ENCODE measurements around the gene LMBR1L.
A peak's percentile ranks its signal among the peaks of the same experiment; 100 is the strongest.
"Not testable (repeated sequence)": the region's sequence is repeated elsewhere in the genome, so short reads cannot be mapped to it uniquely, and the experiment has no call there.

LMBR1L gene
- 156 to 205 (median 183) reads per million in 4 donors for total RNA-seq

GRCh38 chr12:49110464-49111155 lies at the start of gene LMBR1L:
Gene LMBR1L, minus strand, starts transcription at chr12:49110847. Its CDS starts 292 bp downstream, at chr12:49110555.
- DNase-seq: peak; percentile 88 to 98 (median 94)

- DNase-seq: no peak
Measured at GRCh38 chr12:49160399-49160798, 49.8 kb upstream of the LMBR1L start.

GRCh38 chr12:49154221-49154620 lies 43.6 kb upstream of the LMBR1L start:
- DNase-seq: no peak

- DNase-seq: no peak
Measured at GRCh38 chr12:49147384-49147783, 36.7 kb upstream of the LMBR1L start.

GRCh38 chr12:49146406-49146805 lies 35.8 kb upstream of the LMBR1L start:
- DNase-seq: no peak

- no peak for DNase-seq
Measured at GRCh38 chr12:49144384-49144783, 33.7 kb upstream of the LMBR1L start.

GRCh38 chr12:49138999-49139398 lies 28.4 kb upstream of the LMBR1L start:
- DNase-seq: no peak

- no peak for DNase-seq
Measured at GRCh38 chr12:49138587-49138986, 27.9 kb upstream of the LMBR1L start.

GRCh38 chr12:49137476-49137875 lies 26.8 kb upstream of the LMBR1L start:
- no peak for DNase-seq

GRCh38 chr12:49136997-49137396 lies 26.4 kb upstream of the LMBR1L start:
- DNase-seq: not testable (repeated sequence)

- no peak for DNase-seq
Measured at GRCh38 chr12:49133590-49133989, 22.9 kb upstream of the LMBR1L start.

- DNase-seq: no peak
Measured at GRCh38 chr12:49133014-49133413, 22.4 kb upstream of the LMBR1L start.

- DNase-seq: no peak
Measured at GRCh38 chr12:49131894-49132461, 21.3 kb upstream of the LMBR1L start.

- DNase-seq: peak; percentile 78 to 91 (median 85)
Measured at GRCh38 chr12:49131051-49131893, 20.6 kb upstream of the LMBR1L start, which contains the start of gene TUBA1B. Gene TUBA1B, minus strand, starts transcription at chr12:49131395. Its CDS starts 95 bp downstream, at chr12:49131300.

- DNase-seq: peak; percentile 86 to 97 (median 91)
Measured at GRCh38 chr12:49130151-49131050, 19.8 kb upstream of the LMBR1L start.

GRCh38 chr12:49129332-49130150 lies 18.9 kb upstream of the LMBR1L start:
- no peak for DNase-seq

GRCh38 chr12:49127971-49128370 lies 17.3 kb upstream of the LMBR1L start:
- not testable (repeated sequence) for DNase-seq

GRCh38 chr12:49126852-49127763 lies 16.5 kb upstream of the LMBR1L start:
- DNase-seq: peak in 1 of 5 donors; percentile 11

- DNase-seq: no peak
Measured at GRCh38 chr12:49121047-49121696, 10.5 kb upstream of the LMBR1L start.

- no peak for DNase-seq
Measured at GRCh38 chr12:49111206-49111605, 559 bp upstream of the LMBR1L start.

Data from T-helper 1 cell (primary cell).